ENCODE measurements around the gene SPEM2.
A peak's percentile ranks its signal among the peaks of the same experiment; 100 is the strongest.
"Not testable (repeated sequence)": the region's sequence is repeated elsewhere in the genome, so short reads cannot be mapped to it uniquely, and the experiment has no call there.

The SPEM2 gene

GRCh38 chr17:7443499-7444485 is 18.4 kb downstream of the SPEM2 start:
- no peak for DNase-seq

DNA sequence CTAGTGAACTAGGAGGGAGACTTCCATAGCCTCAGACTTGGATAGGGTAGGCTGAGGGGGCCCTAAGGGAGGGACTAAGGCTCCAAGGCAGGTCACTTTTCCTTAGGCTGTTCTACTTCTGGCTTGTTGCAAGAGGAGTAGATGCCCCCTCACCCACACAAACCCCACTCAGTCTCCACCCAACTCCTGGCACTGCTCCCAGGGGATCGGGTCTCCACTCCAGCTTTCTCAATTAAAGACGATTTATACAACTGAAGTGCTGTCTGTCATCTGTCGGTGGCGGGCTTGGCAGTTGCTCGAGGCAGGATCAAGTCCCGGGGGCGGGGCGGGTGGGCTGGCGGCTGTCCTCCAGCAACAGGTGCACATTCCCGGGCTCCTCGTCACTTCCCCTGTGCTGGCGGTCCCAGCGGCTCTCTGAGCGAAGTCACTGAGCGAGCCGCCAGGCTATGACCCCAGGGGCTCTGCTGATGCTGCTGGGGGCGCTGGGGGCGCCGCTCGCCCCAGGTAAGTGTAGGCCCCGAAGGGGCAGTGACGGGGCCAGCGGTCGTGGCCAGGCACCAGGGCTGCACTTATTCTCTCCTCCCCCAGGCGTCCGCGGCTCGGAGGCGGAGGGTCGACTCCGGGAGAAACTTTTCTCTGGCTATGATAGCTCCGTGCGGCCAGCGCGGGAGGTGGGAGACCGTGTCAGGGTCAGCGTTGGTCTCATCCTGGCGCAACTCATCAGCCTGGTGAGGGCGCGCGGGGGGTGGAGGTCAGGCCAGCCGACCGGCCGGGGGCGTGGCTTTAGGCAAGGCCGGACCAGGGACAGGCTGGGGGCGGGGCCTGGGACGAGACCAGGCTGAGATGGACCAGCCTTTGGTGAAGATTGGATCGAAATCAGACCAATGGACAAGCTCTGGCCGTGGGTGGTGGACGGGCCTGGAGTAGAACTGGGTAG is 19.5 kb downstream of the SPEM2 start, which contains the start of gene CHRNB1:
Gene CHRNB1 (plus strand): TSS at position 380 of the 937 bp plus-strand sequence. CDS start 67 bp downstream, at position 447.
- DNase-seq = peak; percentile 86

DNA sequence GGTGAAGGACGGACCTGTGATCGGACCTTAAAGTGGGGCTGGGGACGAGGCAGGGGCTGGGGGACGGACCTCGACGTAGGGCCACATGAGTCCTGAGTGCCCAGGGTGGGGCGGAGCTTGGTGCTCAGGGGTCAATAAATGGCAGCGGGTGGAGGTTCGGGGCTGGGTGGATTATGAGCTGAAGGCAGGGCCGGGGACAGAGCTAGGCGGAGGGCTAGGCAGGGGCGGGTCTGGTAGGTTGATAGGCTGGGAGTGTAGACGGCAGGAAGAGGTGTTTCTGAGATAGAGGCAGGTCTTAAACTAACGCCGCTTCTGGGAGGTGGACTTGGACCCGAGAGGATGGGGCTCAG is 20.2 kb downstream of the SPEM2 start:
- DNase-seq = peak; percentile 75

GRCh38 chr17:7448461-7448860 is 23.0 kb downstream of the SPEM2 start:
- no peak for DNase-seq

DNA sequence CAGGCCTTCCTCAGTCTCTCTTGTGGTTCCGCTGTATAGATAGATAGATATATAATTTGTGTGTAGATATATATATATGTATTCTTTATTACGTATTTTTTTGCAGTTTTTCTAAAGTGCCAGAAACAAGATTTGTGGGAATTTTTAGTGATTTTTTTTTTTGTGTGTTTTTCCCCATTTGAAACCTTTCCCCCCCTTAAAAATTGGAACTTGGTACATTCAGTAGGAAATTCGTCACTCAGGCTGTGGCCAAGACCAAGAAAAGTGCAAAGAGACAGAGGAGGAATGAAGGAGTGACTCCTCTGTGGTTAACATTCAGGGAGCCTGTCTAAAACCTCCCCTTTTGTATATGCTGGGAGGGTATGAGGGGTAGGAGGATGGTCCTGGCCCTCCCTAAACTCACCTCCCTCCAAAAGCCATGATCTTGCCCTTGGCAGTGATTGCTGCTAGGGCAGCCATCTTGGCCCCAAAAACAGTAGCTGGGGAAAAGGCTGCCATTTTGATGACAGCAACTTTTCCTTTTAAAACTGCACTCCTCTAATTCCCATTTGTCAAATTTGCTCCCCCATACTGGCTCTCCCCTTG is 34.6 kb downstream of the SPEM2 start:
- no peak for DNase-seq

DNA sequence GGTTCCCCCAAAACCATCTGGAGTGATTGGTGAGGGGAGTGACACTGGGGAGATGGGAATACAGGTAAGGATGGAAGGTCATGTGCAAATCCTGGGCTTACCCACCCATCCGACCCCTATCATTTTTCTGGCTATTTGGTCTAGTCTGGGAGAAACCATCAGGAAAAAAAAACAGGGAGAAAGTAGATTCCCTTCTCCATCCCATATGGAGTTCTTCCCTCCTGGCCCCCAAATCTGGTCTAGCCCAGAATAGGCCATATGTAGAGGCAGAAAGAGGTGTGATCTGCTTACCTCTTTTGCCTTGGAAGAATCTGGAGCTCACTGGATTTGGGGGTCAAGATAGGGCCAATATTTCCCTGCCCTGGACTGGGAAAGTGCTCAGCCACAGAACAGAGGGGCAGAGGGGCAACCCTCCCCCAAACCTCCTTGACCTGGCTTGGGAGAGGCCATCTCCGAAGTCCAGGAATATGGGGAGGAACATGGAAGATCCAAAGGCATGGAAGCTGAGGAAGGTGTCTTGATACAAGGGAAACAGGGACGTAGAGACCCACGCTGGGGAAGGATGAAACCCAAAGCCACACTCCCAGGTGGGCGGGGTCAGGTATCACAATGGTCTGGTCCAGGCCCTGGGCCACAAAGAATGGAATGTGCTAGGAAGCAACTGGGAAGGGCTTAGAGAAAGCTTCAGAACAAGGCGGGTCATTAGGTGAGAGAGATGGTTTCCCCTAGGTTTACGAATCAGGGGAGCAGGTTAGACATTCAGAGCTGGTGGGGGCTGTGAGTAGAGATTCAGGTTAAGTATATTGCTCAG is 35.6 kb downstream of the SPEM2 start:
- DNase-seq = no peak

GRCh38 chr17:7462474-7463371 is 37.3 kb downstream of the SPEM2 start:
- no peak for DNase-seq

DNA sequence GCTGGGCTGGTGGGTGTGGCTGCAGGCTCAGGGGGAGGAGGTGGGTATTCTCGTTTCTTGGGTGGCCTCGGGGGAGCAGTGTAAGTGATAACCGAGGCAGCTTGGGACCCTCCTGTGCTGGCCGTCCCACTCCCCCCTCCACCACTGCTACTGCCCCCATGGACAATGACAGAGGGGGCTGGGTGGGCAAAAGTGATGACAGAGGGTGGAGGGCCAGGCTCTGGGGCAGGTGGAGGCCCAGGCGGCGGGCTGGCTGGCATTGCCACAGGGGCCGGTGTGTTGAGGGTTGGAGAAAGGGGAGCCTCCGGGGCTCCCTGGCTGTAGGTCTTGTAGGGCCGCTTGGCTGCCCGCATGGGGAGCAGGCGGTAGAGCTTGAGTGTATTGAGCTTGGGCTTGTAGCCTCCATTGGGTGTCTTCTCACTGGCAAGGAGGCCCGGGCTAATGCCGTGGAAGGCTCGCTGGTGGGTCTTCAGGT is 38.0 kb downstream of the SPEM2 start:
- DNase-seq = no peak

- no peak for DNase-seq
Observed at GRCh38 chr17:7464081-7464480, 38.7 kb downstream of the SPEM2 start.

- no peak for DNase-seq
Observed at GRCh38 chr17:7465597-7466275, 40.3 kb downstream of the SPEM2 start.

- no peak for DNase-seq
Observed at GRCh38 chr17:7466318-7466638, 40.9 kb downstream of the SPEM2 start.

DNA sequence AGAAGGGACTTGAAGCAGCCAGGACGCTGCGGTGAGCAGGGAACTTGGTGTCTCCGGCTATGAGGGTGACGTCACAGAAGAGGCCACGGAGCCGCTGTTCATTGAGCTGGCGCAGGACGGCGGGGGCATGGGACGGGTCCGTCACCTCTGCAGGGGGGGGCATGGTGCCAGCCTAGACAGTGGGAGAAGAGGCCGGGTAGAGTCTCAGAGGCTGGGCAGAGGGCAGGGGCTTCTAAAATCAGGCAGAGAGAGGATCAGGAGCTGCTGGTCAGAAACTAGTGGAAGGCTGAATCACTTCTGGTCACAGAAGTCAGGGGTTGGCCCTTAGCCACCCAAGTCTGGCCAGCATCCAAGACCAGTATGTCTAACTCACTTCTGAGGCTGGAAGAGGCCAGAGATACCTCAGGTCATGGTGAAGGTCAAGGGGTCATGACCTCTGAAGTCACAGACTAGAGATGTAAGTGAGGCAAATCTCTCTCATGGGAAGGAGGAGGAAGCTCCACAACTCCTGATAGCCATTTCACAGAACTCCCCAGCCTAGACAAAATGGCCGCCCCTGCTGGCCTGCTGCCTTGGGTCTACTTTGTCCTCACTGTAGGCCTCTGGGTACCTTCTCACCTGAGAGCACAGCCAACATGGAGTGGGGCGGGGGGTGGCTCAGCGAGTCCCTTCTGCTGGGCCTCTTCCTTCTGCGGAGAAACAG is 41.4 kb downstream of the SPEM2 start:
- no peak for DNase-seq

GRCh38 chr17:7467498-7467897 is 42.1 kb downstream of the SPEM2 start:
- DNase-seq = no peak

DNA sequence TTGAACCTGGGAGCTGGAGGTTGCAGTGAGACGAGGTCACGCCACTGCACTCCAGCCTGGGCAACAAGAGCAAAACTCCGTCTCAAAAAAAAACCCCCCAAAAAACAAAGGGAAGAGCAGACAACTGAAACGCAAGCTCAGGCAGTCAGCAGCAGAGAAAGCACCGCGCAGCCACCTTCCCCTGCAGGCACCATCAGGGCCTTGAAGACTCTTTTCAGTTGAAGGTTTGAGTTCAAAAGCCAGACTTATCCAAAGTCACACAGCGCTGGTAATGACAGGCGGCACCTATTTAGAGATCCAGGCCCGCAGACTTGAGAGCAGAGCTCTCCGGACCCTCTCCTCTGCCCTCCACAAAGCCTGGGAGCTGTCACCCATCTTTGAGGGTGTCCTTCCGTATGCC is 42.9 kb downstream of the SPEM2 start:
- no peak for DNase-seq

DNA sequence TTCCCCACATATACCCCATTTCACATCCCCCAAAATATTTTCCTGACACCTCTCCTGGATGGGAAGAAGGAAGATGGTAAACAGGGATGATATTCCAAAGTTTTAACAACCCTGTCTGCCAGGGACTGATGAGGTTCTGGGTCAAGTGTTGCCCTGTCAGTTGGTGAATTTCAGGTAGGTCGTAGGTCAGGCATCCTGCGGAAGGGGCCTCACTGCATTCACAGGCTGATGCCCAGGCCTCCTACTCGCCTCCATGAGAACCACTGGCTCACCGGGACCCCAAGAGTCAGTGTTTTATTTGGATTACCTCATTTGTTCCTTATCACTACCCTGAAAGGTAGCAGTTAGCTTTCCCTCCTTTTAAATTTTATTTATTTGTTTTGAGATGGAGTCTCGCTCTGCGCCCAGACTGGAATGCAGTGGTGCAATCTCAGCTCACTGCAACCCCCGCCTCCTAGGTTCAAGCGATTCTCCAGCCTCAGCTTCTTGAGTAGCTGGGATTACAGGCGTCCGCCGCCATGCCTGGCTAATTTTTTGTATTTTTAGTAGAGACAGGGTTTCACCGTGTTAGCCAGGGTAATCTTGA is 43.5 kb downstream of the SPEM2 start:
- DNase-seq = no peak

DNA sequence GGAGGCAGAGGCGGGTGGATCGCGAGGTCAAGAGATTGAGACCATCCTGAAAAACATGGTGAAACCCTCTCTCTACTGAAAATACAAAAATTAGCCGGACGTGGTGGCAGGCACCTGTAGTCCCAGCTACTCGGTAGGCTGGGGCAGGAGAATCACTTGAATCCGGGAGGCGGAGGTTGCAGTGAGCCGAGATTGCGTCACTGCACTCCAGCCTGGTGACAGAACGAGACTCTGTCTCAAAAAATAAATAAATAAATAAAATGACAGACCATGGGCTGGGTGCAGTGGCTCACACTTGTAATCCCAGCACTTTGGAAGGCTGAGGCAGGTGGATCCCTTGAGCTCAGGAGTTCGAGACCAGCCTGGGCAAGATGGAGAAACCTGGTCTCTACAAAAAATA is 44.4 kb downstream of the SPEM2 start:
- not testable (repeated sequence) for DNase-seq

DNA sequence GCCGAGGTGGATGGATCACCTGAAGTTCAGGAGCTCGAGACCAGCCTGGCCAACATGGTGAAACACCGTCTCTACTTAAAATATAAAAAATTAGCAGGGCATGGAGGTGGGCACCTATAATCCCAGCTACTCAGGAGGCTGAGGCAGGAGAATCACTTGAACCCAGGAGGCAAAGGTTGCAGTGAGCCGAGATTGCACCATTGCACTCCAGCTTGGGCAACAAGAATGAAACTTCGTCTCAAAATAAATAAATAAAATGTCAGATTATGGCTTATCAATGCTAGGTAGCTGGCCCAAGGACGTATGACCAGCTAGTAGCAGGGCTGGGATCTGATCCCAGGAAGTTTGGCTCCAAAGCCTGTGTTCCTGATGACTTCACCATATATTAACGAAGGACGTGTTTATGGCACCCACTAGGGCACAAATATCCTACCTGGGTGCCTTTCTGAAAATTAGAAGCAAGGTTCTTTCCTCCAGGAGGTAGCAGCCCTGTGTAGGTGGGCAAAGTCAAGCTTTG is 45.1 kb downstream of the SPEM2 start:
- DNase-seq = not testable (repeated sequence)

DNA sequence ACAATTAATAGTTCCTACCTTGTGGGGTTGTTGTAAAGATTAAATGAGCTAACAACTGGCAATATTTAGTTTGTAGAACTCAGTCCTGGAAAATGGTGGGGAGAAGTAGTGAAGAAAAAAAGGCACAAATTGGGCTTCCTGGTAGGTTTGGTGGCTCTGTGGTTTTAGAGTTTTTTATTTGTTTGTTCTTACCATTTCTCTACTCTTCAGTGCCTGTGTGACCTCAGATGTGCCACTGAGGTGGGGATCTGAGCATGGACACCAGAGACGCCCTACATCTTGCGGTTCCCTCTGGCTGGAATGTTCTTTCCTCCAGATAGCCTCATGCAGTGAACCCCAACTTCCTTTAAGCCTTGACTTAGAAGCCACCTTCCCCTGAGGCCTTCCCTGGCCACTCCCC is 46.3 kb downstream of the SPEM2 start:
- DNase-seq = no peak

GRCh38 chr17:7474767-7475166 is 49.4 kb downstream of the SPEM2 start:
- not testable (repeated sequence) for DNase-seq
